ENCODE measurements around the gene LHX6. TPM values are rescaled to one million over a fixed set of nuclear protein-coding genes. Genes with fewer than 3 reads are reported as not detected.

Gene LHX6
- total and polyA plus RNA-seq, 2 of the 13 experiments (the other 11 are each of a cell fraction or from before 2014, with no cell fraction given), result 1.1 to 1.3 TPM

DNA sequence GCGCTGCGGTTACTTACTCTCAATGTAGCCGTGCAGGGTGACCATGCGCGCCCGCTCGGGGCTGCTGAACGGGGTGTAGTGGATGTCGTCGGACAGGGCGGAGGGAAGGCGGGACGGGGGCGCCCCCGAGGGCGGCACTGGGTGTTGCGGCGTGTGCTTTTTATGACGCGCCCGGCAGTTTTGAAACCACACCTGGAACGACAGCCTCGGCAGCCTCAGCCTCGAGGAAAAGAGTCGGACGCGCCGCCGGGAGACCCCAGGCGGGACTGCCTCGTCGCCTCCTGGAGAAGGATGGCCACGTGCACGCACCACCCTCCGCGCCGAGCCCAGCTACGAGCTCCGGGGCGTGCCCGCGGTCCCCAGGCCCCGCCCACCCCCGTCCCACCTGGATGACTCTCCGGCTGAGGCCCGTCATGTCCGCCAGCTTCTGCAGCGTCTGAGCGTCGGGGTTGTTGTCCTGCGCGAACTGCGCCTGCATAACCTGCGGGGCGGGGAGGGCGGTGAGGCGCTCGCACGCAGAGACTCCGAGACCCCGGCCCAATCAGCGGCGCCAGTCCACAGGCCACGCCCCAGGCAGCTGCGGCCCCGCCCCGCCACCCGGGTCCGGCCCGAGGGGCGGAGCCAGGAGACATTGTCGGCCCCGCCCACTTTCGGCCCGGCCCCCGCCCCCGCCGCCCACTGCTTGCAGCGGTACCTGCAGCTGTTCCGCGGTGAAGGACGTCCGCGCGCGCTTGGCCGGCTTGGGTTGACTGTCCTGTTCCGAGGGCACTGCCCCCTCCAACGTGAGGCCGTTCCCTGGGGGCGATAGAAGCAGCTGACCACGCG lies 15.0 kb downstream of the LHX6 start (continued):
- TF ChIP-seq ARHGAP35 (CRISPR knock-in tag; IDR thresholded peaks at IDR 0.05; ENCODE audit: borderline replicate concordance) (peak; percentile 43; the same call in 1 of the 2 replicates), ZNF121 (CRISPR knock-in tag; IDR thresholded peaks at IDR 0.05) (peak; percentile 41; the same call in 1 of the 2 replicates), POLR2AphosphoS2 (IDR thresholded peaks at IDR 0.05; ENCODE audit: low read depth, low read length) (no peak), HES4 (CRISPR knock-in tag; IDR thresholded peaks at IDR 0.05; ENCODE audit: borderline replicate concordance) (no peak), ISX (CRISPR knock-in tag; conservative IDR thresholded peaks at IDR 0.05) (0 out of 2 replicates have a peak, but pooled peaks have one; percentile 52), ZNF34 (CRISPR knock-in tag; IDR thresholded peaks at IDR 0.05; ENCODE audit: borderline replicate concordance) (no peak), KMT2B (CRISPR knock-in tag; IDR thresholded peaks at IDR 0.05) (peak; percentile 35; the same call in 1 of the 2 replicates), ZNF589 (CRISPR knock-in tag; conservative IDR thresholded peaks at IDR 0.05) (0 out of 2 replicates have a peak, but pooled peaks have one; percentile 50), RBM39 (IDR thresholded peaks at IDR 0.05; ENCODE audit: low read depth, low read length, poor library complexity, severe bottlenecking) (peak; percentile 71), STAT5B (CRISPR knock-in tag; IDR thresholded peaks at IDR 0.05) (no peak), SIX4 (CRISPR knock-in tag; IDR thresholded peaks at IDR 0.05) (no peak), RBAK (CRISPR knock-in tag; IDR thresholded peaks at IDR 0.05) (no peak), ZNF264 (CRISPR knock-in tag; IDR thresholded peaks at IDR 0.05) (peak; percentile 51; the same call in 1 of the 2 replicates), ZNF879 (CRISPR knock-in tag; IDR thresholded peaks at IDR 0.05) (no peak), ZNF713 (CRISPR knock-in tag; IDR thresholded peaks at IDR 0.05) (no peak), MTF2 (CRISPR knock-in tag; IDR thresholded peaks at IDR 0.05; ENCODE audit: borderline replicate concordance) (0 out of 2 replicates have a peak, but pooled peaks have one; percentile 69), ZNF737 (CRISPR knock-in tag; IDR thresholded peaks at IDR 0.05; ENCODE audit: borderline replicate concordance) (peak; percentile 37; the same call in 1 of the 2 replicates), ZNF572 (CRISPR knock-in tag; IDR thresholded peaks at IDR 0.05) (0 out of 2 replicates have a peak, but pooled peaks have one; percentile 43), ZNF782 (CRISPR knock-in tag; IDR thresholded peaks at IDR 0.05; ENCODE audit: borderline replicate concordance) (no peak), PLRG1 (conservative IDR thresholded peaks at IDR 0.05) (no peak), MYC (CRISPR knock-in tag; IDR thresholded peaks at IDR 0.05; ENCODE audit: borderline replicate concordance) (peak; percentile 76), AHR (CRISPR knock-in tag; IDR thresholded peaks at IDR 0.05) (0 out of 2 replicates have a peak, but pooled peaks have one; percentile 55), ZNF451 (CRISPR knock-in tag; IDR thresholded peaks at IDR 0.05) (peak; percentile 69; the same call in 1 of the 2 replicates), ZNF607 (CRISPR knock-in tag; IDR thresholded peaks at IDR 0.05; ENCODE audit: borderline replicate concordance) (peak; percentile 88)
- TF ChIP-seq, protein P1, sequence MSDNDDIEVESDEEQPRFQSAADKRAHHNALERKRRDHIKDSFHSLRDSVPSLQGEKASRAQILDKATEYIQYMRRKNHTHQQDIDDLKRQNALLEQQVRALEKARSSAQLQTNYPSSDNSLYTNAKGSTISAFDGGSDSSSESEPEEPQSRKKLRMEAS (IDR thresholded peaks at IDR 0.05), result peak; percentile 96
- TF ChIP-seq, protein P2, sequence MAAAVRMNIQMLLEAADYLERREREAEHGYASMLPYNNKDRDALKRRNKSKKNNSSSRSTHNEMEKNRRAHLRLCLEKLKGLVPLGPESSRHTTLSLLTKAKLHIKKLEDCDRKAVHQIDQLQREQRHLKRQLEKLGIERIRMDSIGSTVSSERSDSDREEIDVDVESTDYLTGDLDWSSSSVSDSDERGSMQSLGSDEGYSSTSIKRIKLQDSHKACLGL (CRISPR knock-in tag; IDR thresholded peaks at IDR 0.05), result peak; percentile 68; the same call in 1 of the 2 replicates
- TF ChIP-seq, protein P3, sequence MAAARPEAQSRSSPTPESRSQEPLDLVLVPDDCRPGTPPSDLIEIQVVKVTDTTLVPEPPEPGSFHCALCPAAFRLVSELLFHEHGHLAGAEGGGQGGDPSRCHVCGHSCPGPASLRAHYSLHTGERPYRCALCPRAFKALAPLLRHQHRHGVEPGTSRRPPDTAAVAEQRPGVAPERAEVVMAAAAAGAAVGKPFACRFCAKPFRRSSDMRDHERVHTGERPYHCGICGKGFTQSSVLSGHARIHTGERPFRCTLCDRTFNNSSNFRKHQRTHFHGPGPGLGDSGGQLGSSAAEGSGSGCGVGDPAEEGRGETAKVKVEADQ (CRISPR knock-in tag; IDR thresholded peaks at IDR 0.05; ENCODE audit: borderline replicate concordance), result no peak
- TF ChIP-seq, protein P4, sequence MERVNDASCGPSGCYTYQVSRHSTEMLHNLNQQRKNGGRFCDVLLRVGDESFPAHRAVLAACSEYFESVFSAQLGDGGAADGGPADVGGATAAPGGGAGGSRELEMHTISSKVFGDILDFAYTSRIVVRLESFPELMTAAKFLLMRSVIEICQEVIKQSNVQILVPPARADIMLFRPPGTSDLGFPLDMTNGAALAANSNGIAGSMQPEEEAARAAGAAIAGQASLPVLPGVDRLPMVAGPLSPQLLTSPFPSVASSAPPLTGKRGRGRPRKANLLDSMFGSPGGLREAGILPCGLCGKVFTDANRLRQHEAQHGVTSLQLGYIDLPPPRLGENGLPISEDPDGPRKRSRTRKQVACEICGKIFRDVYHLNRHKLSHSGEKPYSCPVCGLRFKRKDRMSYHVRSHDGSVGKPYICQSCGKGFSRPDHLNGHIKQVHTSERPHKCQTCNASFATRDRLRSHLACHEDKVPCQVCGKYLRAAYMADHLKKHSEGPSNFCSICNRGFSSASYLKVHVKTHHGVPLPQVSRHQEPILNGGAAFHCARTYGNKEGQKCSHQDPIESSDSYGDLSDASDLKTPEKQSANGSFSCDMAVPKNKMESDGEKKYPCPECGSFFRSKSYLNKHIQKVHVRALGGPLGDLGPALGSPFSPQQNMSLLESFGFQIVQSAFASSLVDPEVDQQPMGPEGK (CRISPR knock-in tag; IDR thresholded peaks at IDR 0.05), result peak; percentile 44; the same call in 1 of the 2 replicates

All from HepG2 (cell line).